PC-3 (cell line): ENCODE results near the gene RNF182. TPM values are rescaled to one million over a fixed set of nuclear protein-coding genes. Genes with fewer than 3 reads are reported as not detected.

Experiments
- ATAC-seq: fragments of 200-7000 bp; cut with Tn5 transposase; 2 replicates; pipeline ENCODE4 v1.9.1; 2020; ENCODE audit warnings: mild to moderate bottlenecking, moderate library complexity
- BruUV-seq: library from RNA; stranded (reverse); fragments of 400-500 nt; replicated peaks from 2 replicates; lab custom pipeline; 2021; lab: Mats Ljungman, UMichigan
- CTCF ChIA-PET: fragments of 300-600 bp; sonication (Branson Sonifier 250); formaldehyde crosslinking; loops from one replicate; lab custom pipeline; 2022; ENCODE audit warnings: antibody characterized with exemption; lab: Charles Lee
- POLR2A ChIA-PET: fragments of 300-600 bp; sonication (Branson Sonifier 250); formaldehyde crosslinking; loops from one replicate; lab custom pipeline; 2022; ENCODE audit warnings: antibody characterized with exemption; ENCODE audit not compliant: unreplicated experiment; lab: Charles Lee
- DNase-seq: peaks from one replicate; pipeline ENCODE4 v3.0.0-alpha.2; 2015
- H2AFZ ChIP-seq: fragments of 300-600 bp; sonication (generic); 2 replicates; pipeline ENCODE4 v1.6.0; 2016; ENCODE audit warnings: antibody characterized with exemption, low read length
- H3F3A ChIP-seq: fragments of 300-600 bp; sonication (generic); one replicate; pipeline ENCODE4 v1.6.0; 2017; ENCODE audit warnings: antibody characterized with exemption, low read length, control low read depth, mild to moderate bottlenecking; ENCODE audit not compliant: unreplicated experiment
- H3K27ac ChIP-seq: fragments of 300-600 bp; sonication (generic); 2 replicates; pipeline ENCODE4 v1.5.1; 2016; ENCODE audit warnings: mild to moderate bottlenecking, low read length
- H3K27me3 ChIP-seq: fragments of 300-600 bp; sonication (generic); 2 replicates; pipeline ENCODE4 v1.6.1; 2016; ENCODE audit warnings: low read length, mixed read lengths
- H3K36me3 ChIP-seq: fragments of 300-600 bp; sonication (generic); 2 replicates; pipeline ENCODE4 v1.6.1; 2016; ENCODE audit warnings: low read depth, mixed run types, low read length, mixed read lengths
- H3K4me1 ChIP-seq: fragments of 300-600 bp; sonication (generic); 2 replicates; pipeline ENCODE4 v1.5.1; 2016; ENCODE audit warnings: low read length; ENCODE audit not compliant: insufficient read depth
- H3K4me2 ChIP-seq: fragments of 300-600 bp; sonication (generic); 2 replicates; pipeline ENCODE4 v1.6.0; 2016; ENCODE audit warnings: low read length
- H3K4me3 ChIP-seq: fragments of 300-600 bp; sonication (generic); 2 replicates; pipeline ENCODE4 v1.5.1; 2016; ENCODE audit warnings: mild to moderate bottlenecking, low read length, mixed read lengths
- H3K79me2 ChIP-seq: fragments of 300-600 bp; sonication (generic); 2 replicates; pipeline ENCODE4 v1.6.1; 2017; ENCODE audit warnings: low read length, mixed read lengths
- H3K9ac ChIP-seq: fragments of 300-600 bp; sonication (generic); 2 replicates; pipeline ENCODE4 v1.6.0; 2016; ENCODE audit warnings: mild to moderate bottlenecking, low read length
- H3K9me2 ChIP-seq: fragments of 300-600 bp; sonication (generic); replicated peaks from 2 replicates; pipeline ENCODE4 v1.6.1; 2016; ENCODE audit warnings: mixed run types, low read length, mixed read lengths
- H3K9me3 ChIP-seq: fragments of 300-600 bp; sonication (generic); 2 replicates; pipeline ENCODE4 v1.6.1; 2016; ENCODE audit warnings: low read length, mixed read lengths
- H4K20me1 ChIP-seq: fragments of 300-600 bp; sonication (generic); 2 replicates; pipeline ENCODE4 v1.6.1; 2016; ENCODE audit warnings: low read length, mixed read lengths
- EZH2 ChIP-seq: fragments of 300-600 bp; sonication (generic); IDR thresholded peaks from one replicate; pipeline ENCODE4 v1.6.1; 2017; ENCODE audit warnings: antibody characterized with exemption, mild to moderate bottlenecking, low read length; ENCODE audit not compliant: unreplicated experiment
- EZH2phosphoT487 ChIP-seq: fragments of 300-600 bp; sonication (generic); IDR thresholded peaks from 2 replicates; pipeline ENCODE4 v1.6.1; 2018; ENCODE audit warnings: mild to moderate bottlenecking, antibody characterized with exemption, low read length, borderline replicate concordance
- intact Hi-C: fragments of 100-400 bp; cut with micrococcal nuclease; formaldehyde crosslinking; loops from 2 replicates; pipeline ENCODE4 v1.9.0; 2023
- total RNA-seq: library from RNA; depleted of rRNA; stranded (reverse); fragments of >200 nt; gene quantifications from 2 replicates; pipeline ENCODE4 v1.2.3, GENCODE V29; 2014
- TF ChIP-seq, protein P1 (sequence below): fragments of 300-600 bp; sonication (generic); conservative IDR thresholded peaks from 2 replicates; pipeline ENCODE4 v1.5.1; 2017; ENCODE audit warnings: antibody characterized with exemption, low read depth, mild to moderate bottlenecking, low read length

Gene RNF182
- total RNA-seq, 1 experiment from 2014 or later, result 24.7 TPM

DNA sequence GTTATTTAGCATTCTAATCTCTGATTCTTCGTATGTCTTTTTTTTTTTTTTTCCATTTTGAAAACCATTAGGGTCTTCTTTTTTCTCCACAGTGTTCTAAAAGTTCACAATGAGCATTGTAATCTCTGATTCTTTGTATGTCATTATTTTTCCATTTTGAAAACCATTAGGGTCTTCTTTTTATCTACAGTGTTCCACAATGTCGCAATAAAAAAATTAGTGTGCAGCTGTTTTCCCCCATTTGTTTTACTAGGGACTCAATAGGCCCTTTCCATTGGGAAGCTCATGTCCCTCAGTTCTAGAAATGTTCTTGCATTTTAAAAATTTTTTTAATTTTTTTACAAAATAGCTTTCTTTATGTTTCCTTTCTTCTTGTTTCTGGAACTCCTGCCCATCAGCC lies 64.2 kb downstream of the RNF182 start:
- Histone ChIP-seq H3K27me3 (no peaks in the 10 kb centered on the region), H3K79me2 (no peaks in the 10 kb centered on the region), H3K36me3 (no peaks in the 10 kb centered on the region), H3K9ac (no peak overlapping the region), H3K4me2 (no peak overlapping the region), H3K9me2 (no peaks in the 10 kb centered on the region), H3F3A (peaks cover 7% of the 10 kb centered on the region), H3K9me3 (no peaks in the 10 kb centered on the region), H3K4me3 (no peak overlapping the region), H4K20me1 (no peaks in the 10 kb centered on the region), H3K27ac (no peak overlapping the region), H3K4me1 (peaks cover 41% of the 10 kb centered on the region), H2AFZ (no peak overlapping the region)
- ATAC-seq (no peak), DNase-seq (no peak)
- no peak for TF ChIP-seq EZH2
- TF ChIP-seq EZH2phosphoT487, result no peak
- TF ChIP-seq, protein P1, sequence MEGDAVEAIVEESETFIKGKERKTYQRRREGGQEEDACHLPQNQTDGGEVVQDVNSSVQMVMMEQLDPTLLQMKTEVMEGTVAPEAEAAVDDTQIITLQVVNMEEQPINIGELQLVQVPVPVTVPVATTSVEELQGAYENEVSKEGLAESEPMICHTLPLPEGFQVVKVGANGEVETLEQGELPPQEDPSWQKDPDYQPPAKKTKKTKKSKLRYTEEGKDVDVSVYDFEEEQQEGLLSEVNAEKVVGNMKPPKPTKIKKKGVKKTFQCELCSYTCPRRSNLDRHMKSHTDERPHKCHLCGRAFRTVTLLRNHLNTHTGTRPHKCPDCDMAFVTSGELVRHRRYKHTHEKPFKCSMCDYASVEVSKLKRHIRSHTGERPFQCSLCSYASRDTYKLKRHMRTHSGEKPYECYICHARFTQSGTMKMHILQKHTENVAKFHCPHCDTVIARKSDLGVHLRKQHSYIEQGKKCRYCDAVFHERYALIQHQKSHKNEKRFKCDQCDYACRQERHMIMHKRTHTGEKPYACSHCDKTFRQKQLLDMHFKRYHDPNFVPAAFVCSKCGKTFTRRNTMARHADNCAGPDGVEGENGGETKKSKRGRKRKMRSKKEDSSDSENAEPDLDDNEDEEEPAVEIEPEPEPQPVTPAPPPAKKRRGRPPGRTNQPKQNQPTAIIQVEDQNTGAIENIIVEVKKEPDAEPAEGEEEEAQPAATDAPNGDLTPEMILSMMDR, result no peak
- intact Hi-C loops, result no loop called here
- no TSS peak for BruUV-seq
- CTCF ChIA-PET, result no interaction called here
- POLR2A ChIA-PET, result interaction anchor here (0.6 to 0.7 kb wide), 2 partner anchors 12 to 194 kb away, joined by 4 to 16 read pairs; no protein-coding TSS in a partner anchor

DNA sequence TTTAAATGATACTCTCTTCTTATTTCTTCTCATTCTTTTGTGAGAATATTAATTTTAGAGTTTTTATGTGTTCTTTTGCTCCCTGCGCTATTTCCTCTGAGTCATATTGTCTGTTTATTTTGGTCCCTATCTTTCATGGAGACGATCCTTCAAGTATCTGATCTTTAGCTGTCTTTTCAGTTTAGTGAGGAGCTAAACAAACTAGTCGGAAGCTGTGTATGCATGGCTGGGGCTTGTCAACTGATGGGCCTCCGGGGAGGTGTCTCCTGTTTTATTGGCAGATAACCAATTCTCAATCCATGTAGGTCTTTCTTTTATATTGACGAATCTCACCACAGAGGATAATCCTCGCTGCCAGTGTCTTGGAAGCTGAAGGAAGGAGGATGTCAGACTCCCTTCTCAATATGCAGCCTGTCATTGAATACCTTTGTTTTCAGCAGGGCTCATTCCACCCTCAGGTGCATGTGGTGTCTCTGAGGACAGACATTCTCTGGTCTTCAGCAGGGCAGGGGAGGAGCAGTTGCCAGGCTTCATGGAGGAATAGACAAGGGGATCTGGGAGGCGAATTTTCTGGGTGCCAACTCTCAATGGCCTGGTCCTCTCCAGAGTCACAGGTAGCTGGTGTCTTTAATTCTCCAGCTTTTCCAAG lies 64.9 kb downstream of the RNF182 start:
- H3F3A ChIP-seq, result peaks cover 7% of the 10 kb centered on the region
- no peaks in the 10 kb centered on the region for H3K79me2 ChIP-seq
- no peak; the same call in 1 of the 2 replicates for ATAC-seq
- H3K36me3 ChIP-seq, result no peaks in the 10 kb centered on the region
- ChIA-PET POLR2A (no interaction called here), CTCF (no interaction called here)
- intact Hi-C loops, result no loop called here
- no peaks in the 10 kb centered on the region for H3K9me2 ChIP-seq
- no peak for TF ChIP-seq EZH2phosphoT487
- no peak for TF ChIP-seq EZH2
- TF ChIP-seq, protein P1, result no peak
- no TSS peak for BruUV-seq
- no peak overlapping the region for H3K9ac ChIP-seq
- no peak overlapping the region for H2AFZ ChIP-seq
- DNase-seq, result no peak
- peak overlapping the region; percentile 5; the same call in 1 of the 2 replicates for H3K4me2 ChIP-seq
- H3K27me3 ChIP-seq, result no peaks in the 10 kb centered on the region
- H3K27ac ChIP-seq, result no peak overlapping the region
- H3K4me3 ChIP-seq, result no peak overlapping the region
- no peaks in the 10 kb centered on the region for H4K20me1 ChIP-seq
- no peaks in the 10 kb centered on the region for H3K9me3 ChIP-seq
- peaks cover 34% of the 10 kb centered on the region for H3K4me1 ChIP-seq

DNA sequence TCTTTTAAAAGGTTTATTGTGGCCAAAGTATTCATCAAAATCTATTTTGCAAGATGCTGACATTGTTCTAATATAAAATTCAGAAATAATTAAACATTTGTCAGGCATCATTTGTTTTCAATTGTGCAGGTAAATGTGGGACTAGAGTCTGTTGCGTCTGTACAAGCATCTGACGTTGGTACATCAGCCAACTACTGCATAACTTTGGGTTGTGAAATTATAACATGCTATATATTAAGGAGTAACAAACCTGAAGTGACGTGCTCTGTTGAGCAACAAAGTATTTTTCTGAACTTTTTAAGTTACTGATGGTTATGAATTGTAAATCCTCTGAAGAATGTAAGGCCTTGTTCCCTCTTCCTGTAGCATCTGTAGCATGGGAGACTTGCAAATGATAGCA lies 66.0 kb downstream of the RNF182 start:
- no TSS peak for BruUV-seq
- TF ChIP-seq, protein P1, result no peak
- no peak for TF ChIP-seq EZH2
- TF ChIP-seq EZH2phosphoT487, result no peak
- Histone ChIP-seq H3K9me2 (no peaks in the 10 kb centered on the region), H3K79me2 (no peaks in the 10 kb centered on the region), H3K27ac (no peak overlapping the region), H4K20me1 (no peaks in the 10 kb centered on the region), H3K4me1 (peaks cover 35% of the 10 kb centered on the region), H2AFZ (no peak overlapping the region), H3F3A (peaks cover 7% of the 10 kb centered on the region), H3K4me2 (no peak overlapping the region), H3K9me3 (no peaks in the 10 kb centered on the region), H3K4me3 (no peak overlapping the region), H3K36me3 (no peaks in the 10 kb centered on the region), H3K27me3 (no peaks in the 10 kb centered on the region), H3K9ac (no peak overlapping the region)
- intact Hi-C loops, result no loop called here
- POLR2A ChIA-PET, result no interaction called here
- ATAC-seq (no peak), DNase-seq (no peak)
- CTCF ChIA-PET, result no interaction called here
